ENCODE data around the gene FKBP3.
"Not testable (repeated sequence)": the region's sequence is repeated elsewhere in the genome, so short reads cannot be mapped to it uniquely, and the experiment has no call there.

Gene FKBP3

GRCh38 chr14:45134051-45134958 lies at the start of gene FKBP3:
Gene FKBP3, minus strand, starts transcription at chr14:45134481. Its CDS starts 25 bp downstream, at chr14:45134456.
- peak; percentile 89 to 92 for DNase-seq (ENCODE audit: low read depth in 2 of 2)

GRCh38 chr14:45181806-45182205 lies 47.5 kb upstream of the FKBP3 start:
- no peak for DNase-seq (ENCODE audit: low read depth in 2 of 2)

- no peak for DNase-seq (ENCODE audit: low read depth in 2 of 2)
Observed at GRCh38 chr14:45181329-45181728, 47.0 kb upstream of the FKBP3 start.

- no peak for DNase-seq (ENCODE audit: low read depth in 2 of 2)
Observed at GRCh38 chr14:45177076-45177475, 42.8 kb upstream of the FKBP3 start.

- DNase-seq (ENCODE audit: low read depth in 2 of 2), result no peak
Observed at GRCh38 chr14:45169906-45170305, 35.6 kb upstream of the FKBP3 start.

GRCh38 chr14:45156067-45156466 lies 21.8 kb upstream of the FKBP3 start:
- DNase-seq (ENCODE audit: low read depth in 2 of 2), result no peak

- no peak for DNase-seq (ENCODE audit: low read depth in 2 of 2)
Observed at GRCh38 chr14:45150386-45150890, 16.2 kb upstream of the FKBP3 start.

DNA sequence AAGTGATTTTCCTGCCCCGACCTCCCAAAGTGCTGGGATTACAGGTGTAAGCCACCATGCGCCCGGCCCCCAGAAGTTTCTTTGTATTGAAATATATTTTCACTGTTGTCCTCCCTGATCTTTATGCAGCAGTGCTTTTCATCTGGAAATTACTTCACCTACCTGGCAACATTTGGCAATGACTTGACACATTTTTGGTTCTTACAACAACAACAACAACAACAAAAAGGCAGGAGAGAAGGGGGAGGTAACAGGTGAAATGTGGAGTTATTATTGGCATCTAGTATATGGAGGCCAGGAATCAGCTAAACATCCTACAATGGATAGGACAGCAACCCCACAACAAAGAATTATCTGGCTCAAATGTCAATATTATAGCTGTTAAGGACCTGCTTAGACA lies 15.3 kb upstream of the FKBP3 start:
- no peak for DNase-seq (ENCODE audit: low read depth in 2 of 2)

DNA sequence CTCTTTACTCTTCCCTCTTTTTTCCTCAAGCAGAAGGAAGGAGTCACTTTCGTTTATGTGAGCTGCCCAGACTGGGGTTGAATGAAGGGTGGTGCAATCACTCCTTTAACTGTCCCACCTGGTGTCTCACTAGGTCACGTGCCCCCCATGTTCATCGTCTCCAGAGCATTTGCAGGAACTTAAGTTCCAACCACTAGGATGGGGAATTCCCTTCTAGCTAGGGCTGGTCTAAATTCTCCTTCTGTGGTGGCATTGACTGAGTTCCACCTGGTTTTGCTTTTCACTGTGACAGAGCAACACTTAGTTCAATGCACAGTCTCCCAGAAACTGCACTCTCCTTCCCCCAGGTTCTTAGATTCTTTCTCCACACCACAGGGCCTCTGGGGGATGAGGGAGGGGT lies 10.9 kb upstream of the FKBP3 start:
- no peak for DNase-seq (ENCODE audit: low read depth in 2 of 2)

DNA sequence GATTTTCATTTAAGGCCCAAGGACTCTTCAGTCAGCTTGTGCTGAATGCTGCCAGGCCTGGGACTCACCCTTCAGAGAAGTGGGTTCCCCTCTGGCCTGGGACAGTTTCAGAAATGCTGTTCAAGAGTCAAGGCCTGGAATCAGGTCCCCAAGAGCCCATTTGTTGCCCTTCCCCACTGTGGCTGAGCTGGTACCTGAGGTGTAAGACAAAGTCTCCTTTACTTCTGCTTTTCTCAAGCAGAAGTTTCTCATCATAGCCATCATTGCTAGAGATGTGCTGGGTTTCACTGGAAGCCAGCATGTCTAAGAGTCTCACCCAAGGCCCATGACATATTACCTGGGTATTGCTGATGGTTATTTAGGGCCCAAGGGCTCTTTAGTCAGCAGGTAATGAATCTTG lies 10.4 kb upstream of the FKBP3 start:
- no peak for DNase-seq (ENCODE audit: low read depth in 2 of 2)

DNA sequence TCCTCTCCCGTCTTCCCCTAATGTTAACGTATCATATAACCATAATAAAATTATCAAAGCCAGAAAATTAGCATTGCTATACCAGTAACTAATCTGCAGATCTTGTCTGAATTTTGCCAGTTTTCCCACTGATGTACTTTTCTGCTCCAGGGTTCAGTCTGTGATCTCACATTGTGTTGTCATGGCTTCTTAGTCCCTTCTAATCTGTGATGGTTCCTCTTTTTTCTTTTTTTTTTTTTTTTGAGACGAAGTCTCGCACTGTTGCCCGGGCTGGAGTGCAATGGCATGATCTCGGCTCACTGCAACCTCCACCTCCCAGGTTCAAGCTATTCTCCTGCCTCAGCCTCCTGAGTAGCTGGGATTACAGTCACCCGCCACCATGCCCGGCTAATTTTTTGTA lies 7.8 kb upstream of the FKBP3 start:
- DNase-seq (ENCODE audit: low read depth in 2 of 2), result not testable (repeated sequence)

- DNase-seq (ENCODE audit: low read depth in 2 of 2), result no peak
Observed at GRCh38 chr14:45140661-45141187, 6.4 kb upstream of the FKBP3 start.

DNA sequence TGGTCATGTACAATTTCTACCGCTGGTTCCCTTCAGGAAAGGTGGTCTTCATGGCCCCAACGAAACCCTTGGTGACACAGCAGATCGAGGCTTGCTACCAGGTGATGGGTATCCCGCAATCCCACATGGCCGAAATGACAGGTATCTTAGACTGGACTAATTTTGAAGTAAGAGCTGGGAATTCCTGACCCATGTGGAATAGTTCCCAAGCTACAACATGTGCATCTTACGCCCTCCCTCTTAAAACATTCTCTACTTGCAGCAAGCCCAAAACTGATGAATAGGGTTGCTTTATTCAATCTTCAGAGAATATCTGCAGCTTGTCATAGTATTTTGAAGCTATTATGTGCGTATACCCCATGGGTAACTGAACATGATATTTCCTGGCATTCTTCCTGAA lies 2.1 kb upstream of the FKBP3 start:
- DNase-seq (ENCODE audit: low read depth in 2 of 2), result no peak

DNA sequence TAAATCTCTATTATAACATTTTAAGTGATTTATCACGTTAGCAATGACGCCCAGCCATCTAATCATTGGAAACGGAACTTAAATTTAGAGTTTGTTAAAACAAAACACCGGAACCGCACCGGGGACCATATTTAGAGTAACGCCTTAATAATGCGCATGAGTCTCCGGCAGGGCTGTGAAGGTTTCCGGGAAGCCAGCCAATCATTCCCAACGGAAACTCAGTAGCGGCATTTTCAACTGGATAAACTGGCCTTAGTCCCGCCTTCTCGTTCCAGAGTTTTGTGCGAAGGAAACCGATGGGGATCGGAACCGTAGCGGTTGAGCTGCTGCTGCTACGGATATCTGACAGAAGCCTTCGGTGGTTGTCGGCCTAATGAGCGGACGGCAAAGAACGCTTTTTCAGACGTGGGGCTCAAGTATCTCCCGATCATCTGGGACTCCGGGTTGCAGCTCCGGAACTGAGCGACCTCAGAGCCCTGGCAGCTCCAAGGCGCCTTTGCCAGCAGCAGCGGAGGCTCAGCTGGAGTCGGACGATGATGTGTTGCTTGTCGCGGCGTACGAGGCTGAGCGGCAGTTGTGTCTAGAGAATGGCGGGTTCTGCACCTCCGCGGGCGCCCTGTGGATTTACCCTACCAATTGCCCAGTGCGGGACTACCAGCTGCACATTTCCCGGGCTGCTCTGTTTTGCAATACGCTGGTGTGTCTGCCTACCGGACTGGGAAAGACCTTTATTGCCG lies 1.5 kb upstream of the FKBP3 start, which contains the start of gene FANCM:
Gene FANCM, plus strand, starts transcription at position 272 of the 737 bp plus-strand sequence. Its CDS starts 102 bp downstream, at position 374.
- peak; percentile 62 to 74 for DNase-seq (ENCODE audit: low read depth in 2 of 2)

DNA sequence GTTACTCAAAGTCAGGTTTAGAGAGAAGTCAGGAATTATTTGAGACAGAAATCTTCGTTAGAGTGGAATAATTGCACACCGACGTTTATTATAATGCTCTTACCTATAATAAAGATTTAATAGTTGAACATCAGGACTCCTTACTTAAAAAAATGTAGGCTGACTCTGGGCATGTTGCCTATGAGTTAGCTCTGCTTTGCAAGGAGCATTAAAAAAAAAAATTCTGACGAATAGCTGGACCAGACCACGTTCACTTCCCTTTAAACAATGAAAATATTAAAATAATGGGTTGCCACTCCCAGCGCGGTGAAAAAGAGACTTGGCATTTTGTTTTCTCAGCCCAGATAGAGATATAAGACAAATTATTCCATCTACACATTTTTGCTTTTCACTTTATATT lies 875 bp upstream of the FKBP3 start:
- DNase-seq (ENCODE audit: low read depth in 2 of 2), result no peak

DNA sequence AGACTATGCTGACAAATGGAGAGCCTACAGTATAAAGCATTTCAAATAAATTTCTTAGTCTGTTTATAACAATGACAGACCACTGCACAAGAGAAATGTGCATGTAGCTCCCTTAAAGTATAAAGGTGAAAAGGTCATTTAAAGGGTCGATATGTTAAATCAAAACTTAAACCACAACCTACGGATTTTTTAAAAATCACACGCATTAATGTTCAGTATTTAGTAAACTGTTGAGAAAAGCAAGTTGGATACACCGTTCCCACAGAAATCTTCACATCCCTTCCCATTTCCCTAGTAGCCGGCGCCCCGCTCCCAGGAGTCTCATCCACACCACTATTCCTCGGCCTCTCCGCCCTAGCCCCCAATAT lies 614 bp downstream of the FKBP3 start:
- no peak for DNase-seq (ENCODE audit: low read depth in 2 of 2)

DNA sequence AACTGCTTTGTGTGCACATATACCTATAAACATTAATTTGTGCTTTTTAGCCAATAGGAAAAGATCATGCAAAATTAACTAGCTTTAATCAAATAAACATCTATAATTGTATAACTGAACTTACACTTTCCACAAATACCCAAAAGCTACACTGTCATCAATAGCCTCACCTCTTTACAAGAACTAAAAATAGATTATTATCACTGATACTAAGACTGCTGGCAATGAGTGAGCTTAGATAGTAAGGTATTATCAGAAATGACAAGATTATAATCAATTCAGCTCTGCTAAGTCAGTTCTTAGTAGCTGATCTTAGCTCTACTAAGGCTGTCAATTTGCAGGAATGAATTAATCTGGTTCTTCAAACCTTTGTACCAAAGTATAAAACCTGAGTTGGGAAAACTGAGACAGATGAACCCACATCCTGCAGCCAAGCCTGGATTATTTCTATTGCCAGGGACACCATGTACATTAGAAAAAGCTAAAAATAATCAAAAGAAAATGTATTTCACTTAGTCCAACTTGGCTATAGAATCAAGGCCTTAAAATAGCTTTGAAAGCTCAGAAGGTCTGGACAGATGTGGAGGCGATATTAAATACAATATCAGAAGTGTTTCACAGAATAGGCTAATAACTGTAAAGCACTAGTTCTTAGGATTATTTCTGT lies 5.2 kb downstream of the FKBP3 start:
- DNase-seq (ENCODE audit: low read depth in 2 of 2), result no peak

DNA sequence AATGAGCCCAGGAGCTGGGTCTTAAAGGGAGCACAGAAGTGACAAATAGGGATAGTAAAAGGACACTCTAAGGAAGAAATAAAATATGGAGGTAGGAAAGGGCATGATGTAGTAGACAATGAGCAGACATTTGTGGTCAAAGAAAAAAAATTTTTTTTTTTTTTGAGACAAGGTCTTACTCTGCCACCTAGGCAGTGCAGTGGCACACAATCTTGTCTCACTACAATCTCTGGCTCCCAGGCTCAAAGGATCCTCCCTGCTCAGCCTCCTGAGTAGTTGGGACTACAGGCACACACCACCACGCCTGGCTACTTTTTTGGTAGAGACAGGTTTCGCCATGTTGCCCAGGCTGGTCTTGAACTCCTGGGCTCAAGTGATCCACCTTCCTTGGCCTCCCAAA lies 8.5 kb downstream of the FKBP3 start:
- DNase-seq (ENCODE audit: low read depth in 2 of 2), result no peak

DNA sequence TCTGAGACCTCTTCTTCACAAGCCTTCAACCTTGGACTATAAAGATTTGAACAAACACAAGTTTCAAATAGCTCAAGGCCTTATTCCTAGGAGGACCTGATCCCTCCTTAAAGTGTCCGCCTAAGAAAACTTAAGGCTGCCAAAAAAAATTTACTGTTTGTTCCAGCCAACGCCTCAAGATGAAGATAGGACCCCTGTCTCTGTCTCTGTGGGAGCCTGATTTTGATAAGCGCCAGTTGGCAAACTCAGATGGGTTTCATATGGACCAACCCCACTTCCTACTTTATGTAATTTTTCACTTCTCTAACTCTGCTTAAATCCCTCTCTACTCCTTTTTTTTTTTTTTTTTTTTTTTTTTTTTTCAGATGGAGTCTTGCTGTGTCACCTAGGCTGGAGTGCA lies 11.0 kb downstream of the FKBP3 start:
- no peak for DNase-seq (ENCODE audit: low read depth in 2 of 2)

DNA sequence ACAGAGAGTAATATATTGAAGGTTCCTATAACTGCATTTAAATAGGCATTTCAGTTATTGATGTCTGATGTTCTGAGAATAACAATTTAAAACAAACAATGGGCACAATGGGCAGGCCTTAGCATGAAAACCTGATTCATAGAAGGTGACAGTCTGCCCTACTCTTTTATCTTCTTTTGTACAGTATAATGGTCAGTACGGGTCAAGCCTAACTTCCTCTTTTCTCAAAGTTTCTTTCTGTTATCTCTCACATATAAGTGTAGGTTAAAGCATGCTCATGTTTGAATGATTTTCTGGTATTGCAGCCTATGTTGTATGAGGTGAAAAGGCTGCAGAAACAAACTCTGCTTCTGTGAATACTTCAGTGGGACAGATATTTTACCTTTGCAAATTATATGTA lies 14.2 kb downstream of the FKBP3 start:
- DNase-seq (ENCODE audit: low read depth in 2 of 2), result no peak

GRCh38 chr14:45118594-45118993 lies 15.7 kb downstream of the FKBP3 start:
- DNase-seq (ENCODE audit: low read depth in 2 of 2), result no peak

DNA sequence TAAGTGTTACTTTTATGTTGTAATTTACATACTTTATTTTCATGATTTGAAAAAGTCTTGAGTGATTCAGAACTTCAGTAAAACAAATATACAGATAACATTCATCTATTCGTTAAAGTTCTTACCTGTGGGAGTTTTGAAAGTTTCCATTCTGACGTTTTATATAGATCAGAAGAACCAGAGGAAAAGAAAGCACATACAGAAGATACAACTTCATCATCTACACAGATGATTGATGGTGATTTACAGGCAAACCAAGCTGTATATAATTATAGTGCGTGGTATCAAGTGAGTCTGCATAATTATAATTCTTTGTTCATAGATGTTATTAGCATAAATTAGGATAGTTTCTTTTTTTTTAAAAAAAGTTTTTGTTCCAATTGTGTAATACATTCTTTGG lies 20.0 kb downstream of the FKBP3 start:
- no peak for DNase-seq (ENCODE audit: low read depth in 2 of 2)

All from stimulated activated CD8-positive, alpha-beta memory T cell treated with anti-CD3 and anti-CD28 coated beads, Interleukin-2, amount 100 ng/mL, for 1 hour (primary cell).